HL-60/S4 (cell line): ENCODE data around the gene NEMF.

Experiments
- in situ Hi-C: fragments of 300-500 bp; cut with MboI; formaldehyde crosslinking; loops from 2 replicates; pipeline ENCODE4 v1.14.3; 2022; ENCODE audit warnings: low sequenced_read_pairs

The NEMF gene

GRCh38 chr14:49876563-49877127 lies 24.1 kb upstream of the NEMF start:
- in situ Hi-C loops, result no loop called here

GRCh38 chr14:49875640-49876198 lies 23.1 kb upstream of the NEMF start:
- in situ Hi-C loops, result no loop called here

GRCh38 chr14:49873548-49873947 lies 21.0 kb upstream of the NEMF start:
- in situ Hi-C loops, result loop anchor here (25.0 kb wide), 1 partner anchor 664 kb away; the partner anchor contains the start of gene MAP4K5

DNA sequence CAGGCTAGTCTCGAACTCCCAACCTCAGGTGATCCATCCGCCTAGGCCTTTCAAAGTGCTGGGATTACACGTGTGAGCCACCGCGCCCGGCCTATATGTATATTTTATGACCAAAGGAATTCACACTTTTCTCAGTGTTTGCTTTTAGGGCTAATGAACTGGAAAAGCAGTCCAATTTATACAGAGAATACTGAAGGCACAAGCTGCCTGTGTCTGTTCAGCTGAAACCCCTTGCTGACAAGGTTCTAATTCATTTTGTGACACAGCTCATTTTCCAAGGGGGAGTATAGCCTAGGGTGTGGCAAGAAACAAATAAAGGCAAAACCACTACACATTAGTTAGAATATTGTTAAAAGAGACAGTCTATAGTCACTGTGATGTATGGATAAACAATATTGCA lies 18.3 kb upstream of the NEMF start:
- in situ Hi-C loops, result loop anchor here (25.0 kb wide), 1 partner anchor 666 kb away; the partner anchor contains the start of gene MAP4K5

DNA sequence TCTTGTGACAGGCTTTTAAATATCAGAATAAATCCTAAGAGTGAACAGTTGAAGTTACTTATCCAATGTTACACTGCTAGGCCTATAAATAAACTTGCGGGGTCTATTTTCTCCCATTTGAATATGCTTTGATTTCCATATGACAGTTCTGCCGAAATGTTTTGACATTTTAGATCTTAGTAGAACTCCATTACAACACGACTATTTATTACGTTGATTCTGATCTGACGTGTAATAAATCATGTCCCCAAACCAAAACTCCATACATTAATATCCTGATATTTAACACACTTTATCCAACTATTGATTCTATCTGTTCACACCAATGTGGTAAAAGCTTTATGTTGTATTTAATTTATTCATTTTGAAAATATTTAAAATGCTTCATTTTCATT lies 16.1 kb upstream of the NEMF start:
- in situ Hi-C loops, result loop anchor here (10.0 to 25.0 kb wide), 2 partner anchors 226 to 669 kb away; partner anchors contain the start of gene MAP4K5

- in situ Hi-C loops, result loop anchor here (10.0 to 25.0 kb wide), 2 partner anchors 227 to 669 kb away; partner anchors contain the start of gene MAP4K5
These were observed 15.5 kb upstream of the NEMF start for GRCh38 chr14:49867831-49868719.

- in situ Hi-C loops, result loop anchor here (10.0 to 25.0 kb wide), 2 partner anchors 229 to 672 kb away; partner anchors contain the start of gene MAP4K5
These were observed 12.9 kb upstream of the NEMF start for GRCh38 chr14:49865431-49865859.

GRCh38 chr14:49863487-49864281 lies 11.1 kb upstream of the NEMF start:
- in situ Hi-C loops, result loop anchor here (10.0 to 25.0 kb wide), 2 partner anchors 231 to 674 kb away; partner anchors contain the start of gene MAP4K5

DNA sequence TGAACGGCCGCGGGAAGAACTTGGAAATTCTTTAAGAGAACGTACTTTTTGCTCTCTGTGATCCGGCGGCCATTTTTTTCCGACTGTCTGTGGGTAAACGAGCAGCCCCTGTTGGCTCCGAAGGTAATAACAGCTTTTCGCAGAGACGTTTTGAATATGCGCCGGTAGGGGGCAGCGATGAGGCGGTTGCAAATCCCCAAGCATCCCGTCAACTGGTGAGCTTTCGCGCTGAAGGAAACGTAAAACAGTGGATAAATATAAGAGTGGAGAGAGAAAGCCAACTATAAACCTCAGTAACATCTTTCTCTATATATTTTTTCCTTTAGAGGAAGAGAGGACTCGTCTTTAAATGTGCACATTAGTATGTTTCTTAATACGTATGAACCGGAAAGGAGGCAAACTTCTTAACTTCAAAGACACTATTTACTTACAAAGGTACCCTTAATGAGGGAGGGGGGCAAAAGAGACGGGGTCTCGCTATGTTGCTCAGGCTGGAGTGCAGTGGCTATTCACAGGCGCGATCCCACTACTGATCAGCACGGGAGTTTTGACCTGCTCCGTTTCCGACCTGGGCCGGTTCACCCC lies 9.6 kb upstream of the NEMF start:
- in situ Hi-C loops, result loop anchor here (10.0 to 25.0 kb wide), 2 partner anchors 233 to 675 kb away; partner anchors contain the start of gene MAP4K5

DNA sequence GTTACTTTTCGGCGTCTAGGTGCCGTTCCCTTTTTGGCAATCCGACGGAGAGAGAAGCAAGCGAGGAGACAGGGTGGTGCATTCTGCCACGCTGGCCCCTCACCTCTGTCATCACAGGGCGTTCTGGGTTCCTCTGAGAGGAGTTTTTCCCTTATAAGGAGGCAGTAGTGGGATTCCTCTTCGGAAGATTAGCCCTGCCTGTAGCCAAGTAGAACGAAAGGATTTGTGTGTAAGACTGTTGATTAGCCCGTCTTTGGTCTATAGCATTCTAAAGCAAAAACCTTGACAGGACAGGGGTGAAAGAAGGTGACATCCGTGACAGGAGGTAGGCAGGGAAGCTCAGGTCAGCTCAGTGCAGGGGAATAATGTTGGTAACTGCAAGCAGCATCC lies 9.1 kb upstream of the NEMF start:
- in situ Hi-C loops, result loop anchor here (10.0 to 25.0 kb wide), 2 partner anchors 233 to 676 kb away; partner anchors contain the start of gene MAP4K5

- in situ Hi-C loops, result loop anchor here (10.0 to 25.0 kb wide), 2 partner anchors 234 to 676 kb away; partner anchors contain the start of gene MAP4K5
These were observed 8.6 kb upstream of the NEMF start for GRCh38 chr14:49860988-49861698.

- in situ Hi-C loops, result loop anchor here (25.0 kb wide), 1 partner anchor 679 kb away; the partner anchor contains the start of gene MAP4K5
These were observed 5.8 kb upstream of the NEMF start for GRCh38 chr14:49858383-49858782.

GRCh38 chr14:49857427-49858003 lies 4.9 kb upstream of the NEMF start:
- in situ Hi-C loops, result loop anchor here (25.0 kb wide), 1 partner anchor 680 kb away; the partner anchor contains the start of gene MAP4K5

DNA sequence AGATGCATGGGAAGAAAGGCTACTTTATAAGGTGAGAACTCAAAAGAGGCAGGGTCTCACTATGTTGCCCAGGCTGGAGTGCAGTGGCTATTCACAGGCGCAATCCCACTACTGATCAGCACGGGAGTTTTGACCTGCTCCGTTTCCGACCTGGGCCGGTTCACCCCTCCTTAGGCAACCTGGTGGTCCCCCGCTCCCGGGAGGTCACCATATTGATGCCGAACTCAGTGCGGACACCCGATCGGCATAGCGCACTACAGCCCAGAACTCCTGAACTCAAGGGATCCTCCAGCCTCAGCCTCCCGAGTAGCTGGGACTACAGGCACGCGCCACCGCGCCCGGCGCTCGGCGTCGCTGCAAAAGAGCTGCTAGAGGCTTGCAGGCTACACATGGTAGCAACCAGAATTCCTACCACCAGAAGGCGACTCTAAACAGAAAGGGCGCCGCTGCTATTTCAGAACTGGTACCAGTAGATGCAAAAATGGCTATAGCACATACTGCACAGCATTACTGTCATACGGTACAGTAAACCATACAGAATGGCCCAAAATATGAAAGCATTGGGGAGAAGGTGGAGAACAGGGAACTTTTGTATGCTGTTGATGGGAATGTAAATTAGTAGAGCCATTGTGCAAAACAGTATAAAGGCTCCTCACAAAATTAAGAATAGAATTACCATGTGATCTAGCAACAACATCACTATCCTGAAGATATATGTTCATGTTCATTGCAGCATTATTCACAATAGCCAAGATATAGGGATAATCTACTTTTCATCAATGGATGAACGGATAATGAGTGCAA lies 1.2 kb upstream of the NEMF start:
- in situ Hi-C loops, result loop anchor here (25.0 kb wide), 1 partner anchor 684 kb away; the partner anchor contains the start of gene MAP4K5

DNA sequence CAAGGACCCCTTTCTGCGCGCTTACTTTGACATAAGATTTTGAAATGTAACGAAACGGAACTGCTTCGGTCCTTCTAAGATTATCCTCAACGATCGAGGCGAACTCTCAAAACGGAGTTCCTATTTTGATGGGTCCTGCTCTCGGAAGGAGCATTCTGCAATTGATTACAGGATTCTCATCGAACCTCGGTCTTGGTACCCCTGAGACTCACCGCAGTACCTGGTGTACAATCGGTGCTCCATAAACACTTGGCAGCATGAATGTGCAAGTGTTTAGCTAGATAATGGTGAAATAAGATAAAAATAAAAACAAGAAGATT lies 530 bp upstream of the NEMF start:
- in situ Hi-C loops, result loop anchor here (25.0 kb wide), 1 partner anchor 684 kb away; the partner anchor contains the start of gene MAP4K5

DNA sequence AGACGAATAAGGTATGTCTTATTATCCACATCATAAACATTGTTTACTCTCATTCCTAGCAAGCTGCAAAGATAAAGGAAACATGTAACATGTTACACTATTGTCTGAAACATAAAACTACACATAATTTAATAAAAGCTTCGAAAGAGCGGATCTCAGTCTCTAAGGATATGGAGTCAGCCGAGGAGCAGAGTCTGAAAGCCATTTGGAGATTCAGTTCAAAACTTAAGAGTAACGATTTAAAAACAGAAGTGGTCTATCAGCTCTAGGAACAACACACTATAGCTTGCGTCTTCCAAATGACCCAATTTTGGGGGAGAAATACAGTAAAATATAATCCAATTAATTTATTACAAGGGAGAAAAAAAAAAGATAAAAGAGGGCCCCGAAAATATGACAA lies 775 bp downstream of the NEMF start:
- in situ Hi-C loops, result loop anchor here (25.0 kb wide), 1 partner anchor 685 kb away; the partner anchor contains the start of gene MAP4K5

DNA sequence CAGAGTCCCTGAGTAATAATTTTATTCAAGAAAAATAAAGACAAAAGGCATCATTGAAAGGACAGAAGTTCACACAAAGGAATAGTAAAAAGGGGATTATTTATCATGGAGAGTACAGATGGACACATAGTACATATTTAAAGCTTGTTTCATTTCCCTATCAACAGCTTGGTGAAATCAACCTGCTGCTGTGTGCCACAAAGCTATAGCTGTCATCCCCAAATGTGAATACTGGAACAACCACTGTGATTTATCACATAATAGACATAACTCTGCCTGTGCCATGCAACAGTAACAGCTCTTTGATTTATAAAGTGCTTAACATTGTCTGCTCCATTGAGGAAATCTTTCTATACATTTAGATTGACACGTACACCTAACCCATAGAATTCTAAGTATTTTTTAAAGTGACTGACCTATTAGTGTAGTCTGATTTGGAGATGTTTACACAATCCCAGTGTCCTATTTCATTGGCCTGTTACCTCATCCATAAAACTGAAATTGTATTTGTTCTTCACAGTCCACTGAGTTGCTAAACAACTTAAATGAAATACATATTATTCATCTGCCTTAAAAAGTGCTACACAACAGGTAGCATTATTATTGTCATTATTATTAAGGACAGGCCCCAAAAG lies 3.3 kb downstream of the NEMF start:
- in situ Hi-C loops, result no loop called here
